Stimulated activated memory B cell treated with anti-CD40 and anti-IgM and Interleukin-4, amounts not matched to agents 10 μg/mL and 1 μg/mL and 100 μg/mL, for 72 hours (primary cell): Measurements from ENCODE around the gene ZNF501.

Experiments used
- ATAC-seq: fragments of 150-1000 bp; cut with Tn5 transposase; 2 replicates; pipeline ENCODE4 v1.10.0; 2021
- H3K27ac Mint-ChIP-seq: one replicate; pipeline ENCODE4 v1.8.0; 2022; ENCODE audit warnings: mild to moderate bottlenecking, mixed read lengths
- H3K27me3 Mint-ChIP-seq: one replicate; pipeline ENCODE4 v1.8.0; 2022; ENCODE audit warnings: mixed read lengths
- H3K36me3 Mint-ChIP-seq: one replicate; pipeline ENCODE4 v1.8.0; 2022; ENCODE audit warnings: mixed read lengths
- H3K4me1 Mint-ChIP-seq: one replicate; pipeline ENCODE4 v1.8.0; 2022; ENCODE audit warnings: mixed read lengths
- H3K4me3 Mint-ChIP-seq: one replicate; pipeline ENCODE4 v1.8.0; 2022; ENCODE audit warnings: mild to moderate bottlenecking, moderate library complexity, mixed read lengths
- H3K9me3 Mint-ChIP-seq: one replicate; pipeline ENCODE4 v1.8.0; 2022; ENCODE audit warnings: mixed read lengths

Gene ZNF501

GRCh38 chr3:44764248-44764647, 34.8 kb downstream of the ZNF501 start:
- no peak overlapping the region for H3K4me3 Mint-ChIP-seq
- peaks cover 5% of the 10 kb centered on the region for H3K9me3 Mint-ChIP-seq
- peaks cover 14% of the 10 kb centered on the region for H3K4me1 Mint-ChIP-seq
- no peak overlapping the region for H3K27ac Mint-ChIP-seq
- no peak for ATAC-seq
- no peaks in the 10 kb centered on the region for H3K27me3 Mint-ChIP-seq
- peaks cover 5% of the 10 kb centered on the region for H3K36me3 Mint-ChIP-seq

GRCh38 chr3:44771424-44772098, 42.1 kb downstream of the ZNF501 start:
- peaks cover 10% of the 10 kb centered on the region for H3K9me3 Mint-ChIP-seq
- no peak for ATAC-seq
- H3K36me3 Mint-ChIP-seq: peaks cover 30% of the 10 kb centered on the region

GRCh38 chr3:44772099-44772442, 42.6 kb downstream of the ZNF501 start:
- Mint-ChIP-seq H3K27ac (no peak overlapping the region), H3K36me3 (peaks cover 28% of the 10 kb centered on the region), H3K27me3 (no peaks in the 10 kb centered on the region), H3K4me1 (no peaks in the 10 kb centered on the region), H3K9me3 (peaks cover 10% of the 10 kb centered on the region), H3K4me3 (no peak overlapping the region)
- no peak for ATAC-seq

More at GRCh38 chr3:44771424-44772098, 42.1 kb downstream of the ZNF501 start:
- Mint-ChIP-seq H3K27ac (no peak overlapping the region), H3K27me3 (no peaks in the 10 kb centered on the region), H3K4me3 (no peak overlapping the region), H3K4me1 (no peaks in the 10 kb centered on the region)

GRCh38 chr3:44782891-44783290, 53.5 kb downstream of the ZNF501 start:
- Mint-ChIP-seq H3K4me3 (no peak overlapping the region), H3K27ac (no peak overlapping the region), H3K27me3 (no peaks in the 10 kb centered on the region), H3K9me3 (no peaks in the 10 kb centered on the region), H3K4me1 (no peaks in the 10 kb centered on the region), H3K36me3 (peaks cover 7% of the 10 kb centered on the region)
- ATAC-seq: no peak
